Stimulated activated CD8-positive, alpha-beta memory T cell treated with anti-CD3 and anti-CD28 coated beads, Interleukin-12 subunit alpha, Interleukin-12 subunit beta, amount 100 ng/mL, for 4 hours (primary cell): Measurements from ENCODE around the gene CCL18.
"Not testable (repeated sequence)": the region's sequence is repeated elsewhere in the genome, so short reads cannot be mapped to it uniquely, and the experiment has no call there.

Experiments
- DNase-seq: peaks from one replicate; pipeline ENCODE4 v3.0.0-alpha.2; 2020; ENCODE audit warnings: low read depth

Gene CCL18

DNA sequence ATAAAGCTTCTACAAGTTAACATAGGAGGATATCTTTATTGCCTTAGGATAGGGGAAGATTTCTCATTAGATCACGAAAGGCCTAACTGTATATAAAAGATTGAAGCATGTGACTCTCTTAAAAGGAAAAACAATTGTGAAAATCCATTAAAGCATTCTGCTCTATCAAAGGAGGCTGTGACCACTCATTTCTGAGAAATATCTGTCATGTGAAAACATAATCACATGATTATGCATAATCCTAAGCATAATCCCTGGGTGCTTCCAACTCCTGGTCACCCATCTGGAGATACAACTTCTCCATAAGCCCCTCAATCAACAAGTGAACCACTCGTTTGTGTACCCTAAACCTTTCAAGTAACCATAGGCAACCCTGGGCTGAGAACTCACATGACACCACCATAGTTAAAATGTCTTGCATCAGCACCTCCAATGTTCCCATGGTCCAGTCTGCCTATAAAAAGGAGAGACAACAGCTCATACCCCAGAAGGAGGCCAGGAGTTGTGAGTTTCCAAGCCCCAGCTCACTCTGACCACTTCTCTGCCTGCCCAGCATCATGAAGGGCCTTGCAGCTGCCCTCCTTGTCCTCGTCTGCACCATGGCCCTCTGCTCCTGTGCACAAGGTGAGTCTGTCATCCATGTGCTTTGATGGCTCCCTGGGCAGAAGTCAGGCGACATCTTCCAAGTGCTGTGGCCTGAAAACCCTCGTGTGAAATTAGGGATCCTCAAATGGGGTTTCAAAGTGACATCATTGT is at the start of gene CCL18:
TSS of gene CCL18 (plus strand) at position 487 of the 756 bp plus-strand sequence. CDS start at position 558, 71 bp downstream.
- DNase-seq = no peak

DNA sequence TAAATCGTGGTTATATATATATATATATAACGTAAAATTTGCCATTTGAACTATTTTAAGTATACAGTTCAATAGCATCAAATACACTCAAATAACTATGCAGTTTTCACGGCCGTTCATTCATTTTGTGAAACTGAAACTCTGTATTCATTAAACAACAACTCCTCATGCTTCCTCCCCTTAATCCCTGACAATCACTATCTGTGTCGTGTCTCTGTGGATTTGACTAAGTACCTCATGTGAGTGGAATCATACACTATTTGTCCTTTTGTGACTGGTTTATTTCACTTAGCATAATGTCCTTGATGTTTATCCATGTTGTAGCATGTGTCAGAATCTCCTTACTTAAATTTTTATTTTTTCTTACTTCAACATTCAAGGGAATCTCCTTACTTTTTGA is 49.1 kb upstream of the CCL18 start:
- no peak for DNase-seq

DNA sequence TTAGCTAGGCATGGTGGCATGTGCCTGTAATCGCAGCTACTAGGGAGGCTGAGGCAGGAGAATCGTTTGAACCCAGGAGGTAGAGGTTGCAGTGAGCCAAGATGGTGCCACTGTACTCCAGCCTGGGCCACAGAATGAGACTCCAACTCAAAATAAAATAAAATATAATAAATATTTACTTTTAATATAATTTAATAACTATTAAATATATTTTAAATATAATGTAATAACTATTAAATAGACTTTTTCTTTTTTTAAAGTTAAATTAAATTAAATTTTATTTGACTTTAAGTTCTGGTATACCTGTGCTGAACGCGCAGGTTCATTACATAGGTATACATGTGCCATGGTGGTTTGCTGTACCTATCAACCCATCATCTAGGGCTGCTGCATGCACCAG is 48.2 kb upstream of the CCL18 start:
- DNase-seq = not testable (repeated sequence)

DNA sequence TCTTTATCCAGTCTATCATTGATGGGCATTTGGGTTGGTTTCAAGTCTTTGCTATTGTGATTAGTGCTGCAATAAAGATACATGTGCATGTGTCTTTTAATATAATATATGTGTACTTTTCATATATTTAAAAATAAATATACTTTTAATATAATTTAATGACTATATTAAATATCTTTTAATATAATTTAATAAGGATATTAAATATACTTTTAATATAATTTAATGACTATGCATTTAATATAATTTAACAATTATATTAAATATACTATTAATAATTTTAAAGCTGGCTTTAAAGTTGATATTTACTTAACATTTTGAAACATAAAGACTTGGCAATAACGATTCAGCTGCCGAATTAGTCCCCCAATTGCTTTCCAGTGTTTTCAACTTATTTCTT is 47.5 kb upstream of the CCL18 start:
- no peak for DNase-seq

DNA sequence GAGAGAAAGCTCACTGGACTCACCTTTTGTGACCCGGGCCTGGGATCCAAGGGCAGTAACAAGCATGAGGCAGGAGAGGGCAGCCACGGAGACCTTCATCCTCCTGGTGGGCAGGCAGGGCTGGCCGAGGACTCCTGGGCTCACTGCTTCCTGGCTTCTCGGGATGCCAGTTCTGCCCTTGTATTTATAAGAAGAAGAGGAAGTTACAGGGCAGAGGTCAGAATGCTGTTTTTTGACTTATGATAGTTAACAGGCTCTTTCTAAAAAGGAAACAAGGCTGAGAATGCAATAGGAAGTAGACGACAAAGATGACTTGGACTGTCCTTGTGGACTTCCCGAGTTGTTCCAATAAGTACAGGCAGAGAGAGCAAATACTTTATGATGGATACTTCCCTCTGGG is 46.3 kb upstream of the CCL18 start, which contains the start of gene CCL23:
TSS of gene CCL23 (minus strand) at position 174 of the 400 bp plus-strand sequence. CDS start at position 99, 75 bp downstream.
- DNase-seq = no peak

- DNase-seq = no peak
Measured at GRCh38 chr17:36019423-36019822, 44.6 kb upstream of the CCL18 start.

- no peak for DNase-seq
Measured at GRCh38 chr17:36024106-36024869, 39.8 kb upstream of the CCL18 start.

GRCh38 chr17:36027761-36028160 is 36.3 kb upstream of the CCL18 start:
- DNase-seq = no peak

DNA sequence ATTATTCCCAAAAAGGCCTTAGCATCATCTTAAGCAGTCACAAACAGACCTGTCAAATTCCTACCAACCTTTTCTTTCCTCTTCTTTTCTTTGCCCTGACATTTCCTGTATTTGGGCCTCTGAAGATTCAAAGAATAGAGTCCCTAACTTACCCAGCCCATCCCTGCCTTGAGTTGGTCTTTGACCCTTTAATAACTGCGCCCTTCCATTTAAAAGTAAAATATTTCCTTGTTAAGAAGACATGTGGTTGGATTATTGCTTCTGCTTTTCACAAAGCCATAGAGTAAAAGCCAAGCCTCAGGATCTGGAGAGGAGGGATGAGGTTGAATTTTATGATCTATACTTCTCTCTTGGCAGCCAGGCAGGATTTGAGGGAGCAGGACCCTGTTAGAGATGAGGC is 33.1 kb upstream of the CCL18 start:
- no peak for DNase-seq

GRCh38 chr17:36034127-36034526 is 29.9 kb upstream of the CCL18 start:
- no peak for DNase-seq

- DNase-seq = no peak
Measured at GRCh38 chr17:36036235-36036634, 27.8 kb upstream of the CCL18 start.

DNA sequence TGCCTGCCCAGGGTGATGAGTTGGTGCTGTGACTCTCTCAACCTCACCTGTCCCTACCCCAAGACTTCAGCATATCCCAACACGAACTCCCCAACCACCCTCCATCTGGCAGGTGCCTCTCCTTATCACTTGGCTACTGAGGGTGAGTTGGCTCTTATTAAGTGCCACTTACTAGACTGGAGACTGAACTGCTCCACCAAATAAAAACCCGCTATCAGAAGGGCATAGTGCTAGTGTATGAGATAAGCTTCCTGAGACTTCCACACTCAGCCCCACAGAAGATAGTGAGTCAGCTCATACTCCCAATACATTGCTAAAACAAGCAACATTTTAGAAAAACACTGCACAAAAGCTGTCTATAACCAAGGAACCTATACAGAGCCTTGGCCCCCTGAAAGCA is 16.0 kb upstream of the CCL18 start:
- no peak for DNase-seq

DNA sequence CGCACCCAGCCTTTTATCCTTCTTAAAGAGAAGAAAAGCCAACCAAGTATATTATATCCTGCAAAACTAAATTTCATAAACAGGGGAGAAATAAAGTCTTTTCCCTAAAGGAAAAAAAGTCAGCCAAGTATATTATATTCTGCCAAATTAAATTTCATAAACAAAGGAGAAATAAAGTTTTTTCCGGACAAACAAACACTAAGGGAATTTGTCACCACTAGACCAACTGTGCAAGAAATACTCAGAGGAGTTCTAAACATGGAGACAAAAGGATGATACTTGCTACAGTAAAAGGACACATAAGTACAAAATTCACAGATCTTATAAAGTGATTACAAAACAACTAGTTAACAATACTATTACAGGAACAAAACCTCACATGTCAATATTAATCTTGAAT is 14.4 kb upstream of the CCL18 start:
- DNase-seq = no peak

- DNase-seq = no peak
Measured at GRCh38 chr17:36055171-36055570, 8.9 kb upstream of the CCL18 start.

- DNase-seq = no peak
Measured at GRCh38 chr17:36055921-36056520, 8.1 kb upstream of the CCL18 start.

GRCh38 chr17:36057911-36058310 is 6.2 kb upstream of the CCL18 start:
- no peak for DNase-seq

DNA sequence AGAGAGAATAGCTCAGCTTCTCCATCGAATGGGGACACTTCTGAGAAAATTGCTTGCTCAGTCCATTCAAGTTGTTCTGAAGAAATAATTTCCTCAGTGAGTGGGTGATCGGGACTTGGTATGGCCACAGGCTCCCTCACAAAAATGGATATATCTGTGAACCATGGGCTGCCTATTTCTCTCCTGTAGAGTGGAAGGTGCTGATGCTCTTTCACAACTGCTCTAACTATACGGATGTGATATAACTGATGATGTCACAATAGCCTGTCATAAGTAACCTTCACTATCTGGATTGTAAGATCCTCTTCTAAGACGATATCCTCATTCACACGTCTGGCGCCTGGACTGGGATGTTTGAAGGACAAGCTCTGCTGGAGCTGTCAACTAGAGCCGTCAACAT is 4.7 kb upstream of the CCL18 start:
- DNase-seq = no peak

DNA sequence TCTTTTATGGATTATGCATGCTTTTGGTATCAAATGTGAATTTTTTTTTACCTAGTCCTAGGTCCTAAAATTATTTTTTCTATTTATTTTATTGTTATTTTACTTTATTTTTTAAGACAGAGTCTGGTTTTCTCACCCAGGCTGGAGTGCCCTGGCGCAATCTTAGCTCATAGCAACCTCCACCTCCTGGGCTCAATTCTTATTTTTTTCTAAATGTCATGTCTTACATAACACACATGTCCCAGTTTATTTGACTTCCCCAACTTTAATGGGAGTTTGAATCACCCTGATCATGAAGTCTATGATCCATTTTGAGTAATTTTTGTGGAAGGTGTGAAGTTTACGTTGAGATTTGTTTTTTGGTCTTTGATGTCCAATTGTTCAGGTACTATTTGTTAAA is 3.3 kb upstream of the CCL18 start:
- no peak for DNase-seq

DNA sequence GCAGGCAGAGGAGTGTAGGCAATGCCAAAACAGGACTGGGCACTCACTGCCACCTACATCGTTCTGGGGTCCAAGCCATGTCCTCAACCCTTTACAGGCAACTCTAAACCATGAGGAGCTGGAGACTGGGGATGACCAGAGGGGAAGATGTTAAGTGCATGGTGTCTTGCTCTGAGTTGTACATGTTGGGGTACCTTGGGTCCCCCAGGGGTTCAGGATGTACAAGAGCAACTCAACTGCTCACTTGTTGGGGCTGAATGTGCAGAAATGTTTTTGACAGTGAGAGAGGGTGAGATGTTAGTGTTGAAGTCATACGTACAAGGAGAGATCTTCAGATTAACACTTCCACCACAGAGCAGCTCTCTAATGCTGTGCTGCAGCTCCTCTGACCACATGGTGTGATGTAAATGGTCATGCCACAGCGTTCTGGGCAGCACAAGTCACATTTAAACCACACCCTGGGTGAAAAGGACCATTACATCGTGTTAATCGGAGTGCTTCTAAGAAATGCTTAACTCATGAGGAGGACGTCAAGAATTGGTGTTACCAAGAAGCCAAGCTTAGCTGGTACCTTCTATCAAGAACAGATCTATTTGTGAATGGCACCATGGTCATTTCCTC is 2.4 kb downstream of the CCL18 start:
- no peak for DNase-seq

DNA sequence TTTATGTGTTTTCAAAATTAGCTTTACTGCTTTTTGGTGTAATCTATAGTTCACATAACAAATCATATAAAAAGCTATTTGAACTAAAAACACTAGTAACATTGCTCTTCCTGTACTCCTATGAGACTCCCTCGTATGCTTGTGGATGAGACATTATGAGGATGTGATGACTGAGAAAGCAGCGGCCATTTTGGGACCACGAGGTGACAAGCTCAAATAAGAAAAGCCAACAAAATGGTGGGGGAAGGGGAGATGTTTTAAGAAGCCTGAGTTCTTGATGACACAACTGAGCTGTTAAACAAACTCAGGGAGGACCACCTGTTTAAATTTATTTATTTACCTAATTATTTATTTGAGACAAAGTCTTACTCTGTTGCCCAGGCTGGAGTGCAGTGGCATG is 4.5 kb downstream of the CCL18 start:
- DNase-seq = no peak

- no peak for DNase-seq
Measured at GRCh38 chr17:36069136-36069535, 5.1 kb downstream of the CCL18 start.

GRCh38 chr17:36070427-36070826 is 6.4 kb downstream of the CCL18 start:
- no peak for DNase-seq

- DNase-seq = no peak
Measured at GRCh38 chr17:36071751-36072150, 7.7 kb downstream of the CCL18 start.
